Omental fat pad (tissue), 4 donors: ENCODE data around the gene TEX35. TPM values are rescaled to one million over a fixed set of nuclear protein-coding genes. Genes with fewer than 3 reads are reported as not detected.

ENCODE experiments used
- ATAC-seq: fragments of 150-250 bp; one replicate; pipeline ENCODE4 v1.9.1; 2016; ENCODE audit warnings: mild to moderate bottlenecking, moderate library complexity; ENCODE audit not compliant: low FRiP score
- DNase-seq: peaks from one replicate; pipeline ENCODE4 v3.0.0-alpha.2; 2019; ENCODE audit warnings: low spot score
- CTCF ChIP-seq, 3 donors: fragments of 450-650 bp; IDR thresholded peaks; one replicate each; pipeline ENCODE4 v1.5.1; 2016 to 2017; ENCODE audit warnings: antibody characterized with exemption in 3 of 3, mild to moderate bottlenecking in 3 of 3, moderate library complexity in 2 of 3
- total RNA-seq, 4 donors: library from RNA; depleted of rRNA; stranded (reverse); fragments of >200 nt; gene quantifications; one replicate each; pipeline ENCODE4 v1.1.0, GENCODE V29; 2016

TEX35 gene
- total RNA-seq, 4 donors from 2014 or later: not detected

- no peak for ATAC-seq
- no peak for DNase-seq
- TF ChIP-seq CTCF (IDR thresholded peaks at IDR 0.05): no peak
These were observed 25.8 kb upstream of the TEX35 start for GRCh38 chr1:178487070-178487615.

- DNase-seq (no peak), ATAC-seq (no peak)
- no peak for TF ChIP-seq CTCF (IDR thresholded peaks at IDR 0.05)
These were observed 24.5 kb upstream of the TEX35 start for GRCh38 chr1:178488393-178488792.

GRCh38 chr1:178489399-178489798 is 23.5 kb upstream of the TEX35 start:
- DNase-seq (no peak), ATAC-seq (no peak)
- no peak for TF ChIP-seq CTCF (IDR thresholded peaks at IDR 0.05)

GRCh38 chr1:178490136-178490535 is 22.8 kb upstream of the TEX35 start:
- DNase-seq (no peak), ATAC-seq (no peak)
- no peak for TF ChIP-seq CTCF (IDR thresholded peaks at IDR 0.05)

- no peak for TF ChIP-seq CTCF (IDR thresholded peaks at IDR 0.05)
- DNase-seq: no peak
- no peak for ATAC-seq
These were observed 21.9 kb upstream of the TEX35 start for GRCh38 chr1:178490967-178491366.

- DNase-seq (no peak), ATAC-seq (no peak)
- TF ChIP-seq CTCF (IDR thresholded peaks at IDR 0.05): no peak
These were observed 21.2 kb upstream of the TEX35 start for GRCh38 chr1:178491721-178492120.

GRCh38 chr1:178492341-178492740 is 20.6 kb upstream of the TEX35 start:
- no peak for ATAC-seq
- no peak for TF ChIP-seq CTCF (IDR thresholded peaks at IDR 0.05)
- no peak for DNase-seq
